B cell (primary cell): ENCODE measurements around the gene CEP128. TPM values are rescaled to one million over a fixed set of nuclear protein-coding genes. Genes with fewer than 3 reads are reported as not detected.

Source experiments
- ATAC-seq: fragments of 200-7000 bp; cut with Tn5 transposase; one replicate; pipeline ENCODE4 v1.10.0; 2021; ENCODE audit warnings: low read depth, mild to moderate bottlenecking, moderate number of reproducible peaks, moderate library complexity
- CTCF ChIA-PET: fragments of 350-600 bp; sonication (Branson Sonifier 250); formaldehyde crosslinking; loops from one replicate; lab custom pipeline; 2021; ENCODE audit warnings: antibody characterized with exemption, inconsistent platforms; lab: Charles Lee
- POLR2A ChIA-PET: fragments of 350-600 bp; sonication (Branson Sonifier 250); formaldehyde crosslinking; loops from one replicate; lab custom pipeline; 2021; ENCODE audit warnings: antibody characterized with exemption; lab: Charles Lee
- DNase-seq: peaks from one replicate; pipeline ENCODE4 v3.0.0; 2013
- H2AFZ ChIP-seq: 2 replicates; pipeline ENCODE4 v1.6.1; 2012; ENCODE audit warnings: mild to moderate bottlenecking, low read depth, low read length; ENCODE audit not compliant: insufficient read depth, poor library complexity, severe bottlenecking
- H3K27ac ChIP-seq, 2 donors: 1 replicate in 1 of 2; 2 replicates in 1 of 2; pipeline ENCODE4 v1.5.1; 2012 to 2013; ENCODE audit warnings: low read length in 2 of 2, mild to moderate bottlenecking in 2 of 2, moderate library complexity in 1 of 2
- H3K27me3 ChIP-seq, 4 experiments: fragments of 200-600 bp in 1 of 4; sonication (generic) in 1 of 4; replicated peaks in 1 of 4; 1 replicate in 2 of 4; 2 replicates in 2 of 4; pipeline versions ENCODE4 v1.6.1 to v1.7.0; 2013 to 2016; ENCODE audit warnings: low read length in 3 of 4, mild to moderate bottlenecking in 2 of 4, mixed read lengths in 1 of 4, moderate library complexity in 1 of 4; ENCODE audit not compliant: insufficient read depth in 4 of 4, control insufficient read depth in 3 of 4; ENCODE audit errors: control extremely low read depth in 1 of 4
- H3K36me3 ChIP-seq, 2 experiments: replicated peaks in 1 of 2; 1 replicate in 1 of 2; 2 replicates in 1 of 2; pipeline versions ENCODE4 v1.6.1 to v1.7.1; 2013; ENCODE audit warnings: low read length in 1 of 2; ENCODE audit not compliant: insufficient read depth in 2 of 2, control insufficient read depth in 1 of 2; ENCODE audit errors: control extremely low read depth in 1 of 2, extremely low read depth in 1 of 2
- H3K4me1 ChIP-seq, 2 donors: fragments of 200-600 bp in 1 of 2; sonication (generic) in 1 of 2; 1 replicate in 1 of 2; 2 replicates in 1 of 2; pipeline versions ENCODE4 v1.5.1 to v1.6.1; 2013 to 2017; ENCODE audit warnings: low read length in 2 of 2; ENCODE audit not compliant: control insufficient read depth in 2 of 2, insufficient read depth in 2 of 2
- H3K4me2 ChIP-seq: replicated peaks from 2 replicates; pipeline ENCODE3; 2012; ENCODE audit warnings: mild to moderate bottlenecking, low read depth, low read length; ENCODE audit not compliant: poor library complexity, severe bottlenecking
- H3K4me3 ChIP-seq, 5 experiments: fragments of 200-600 bp in 1 of 5; sonication (generic) in 1 of 5; 1 replicate in 3 of 5; 2 replicates in 2 of 5; pipeline versions ENCODE4 v1.5.1 to v1.7.0; 2011 to 2016; ENCODE audit warnings: low read length in 4 of 5, mild to moderate bottlenecking in 4 of 5, low read depth in 2 of 5, control low read depth in 1 of 5, moderate library complexity in 1 of 5; ENCODE audit not compliant: insufficient read depth in 1 of 5; ENCODE audit errors: control extremely low read depth in 1 of 5, extremely low read depth in 1 of 5
- H3K79me2 ChIP-seq: fragments of 200-600 bp; sonication (generic); one replicate; pipeline ENCODE4 v1.6.0; 2016; ENCODE audit warnings: low read length; ENCODE audit not compliant: control insufficient read depth, insufficient read depth
- H3K9ac ChIP-seq: fragments of 200-600 bp; sonication (generic); 2 replicates; pipeline ENCODE4 v1.6.1; 2017; ENCODE audit warnings: mild to moderate bottlenecking, low read length, moderate library complexity
- H3K9me3 ChIP-seq, 3 donors: one replicate each; pipeline versions ENCODE4 v1.6.1 to v1.7.1; 2013; ENCODE audit warnings: low read length in 2 of 3; ENCODE audit not compliant: control insufficient read depth in 2 of 3, insufficient read depth in 1 of 3; ENCODE audit errors: control extremely low read depth in 1 of 3
- H4K20me1 ChIP-seq: 2 replicates; pipeline ENCODE4 v1.6.0; 2012; ENCODE audit warnings: mild to moderate bottlenecking, low read length; ENCODE audit not compliant: insufficient read depth, control insufficient read depth, poor library complexity, severe bottlenecking
- H3K27ac Mint-ChIP-seq: one replicate; pipeline ENCODE4 v1.8.0; 2021; ENCODE audit warnings: mixed read lengths
- H3K27me3 Mint-ChIP-seq: one replicate; pipeline ENCODE4 v1.8.0; 2021; ENCODE audit warnings: mixed read lengths
- H3K4me1 Mint-ChIP-seq: one replicate; pipeline ENCODE4 v1.8.0; 2021; ENCODE audit warnings: mixed read lengths
- H3K4me3 Mint-ChIP-seq: one replicate; pipeline ENCODE4 v1.8.0; 2021; ENCODE audit warnings: mixed read lengths
- H3K9me3 Mint-ChIP-seq: one replicate; pipeline ENCODE4 v1.8.0; 2022; ENCODE audit warnings: mixed read lengths; ENCODE audit not compliant: insufficient read depth
- CTCF ChIP-seq: fragments of 200-600 bp; IDR thresholded peaks from one replicate; pipeline ENCODE4 v1.8.0; 2022; ENCODE audit warnings: antibody characterized with exemption, mild to moderate bottlenecking
- EZH2 ChIP-seq: IDR thresholded peaks from 2 replicates; pipeline ENCODE4 v1.6.1; 2012; ENCODE audit warnings: borderline replicate concordance, low read depth, mild to moderate bottlenecking, moderate library complexity, low read length; ENCODE audit not compliant: insufficient read depth, poor library complexity, severe bottlenecking
- WGBS: methylation state at CpG from one replicate; pipeline ENCODE4 v1.1.5; 2013; ENCODE audit warnings: missing lambda C conversion rate; ENCODE audit not compliant: insufficient coverage; 5-methylcytosine and 5-hydroxymethylcytosine counted together
- intact Hi-C: fragments of 100-400 bp; cut with micrococcal nuclease; formaldehyde crosslinking; loops from one replicate; pipeline ENCODE4 v1.10.0; 2022
- polyA plus RNA-seq: library from polyadenylated mRNA; depleted of rRNA; stranded (reverse); fragments of >200 nt; gene quantifications from 2 replicates; pipeline ENCODE4 v1.2.3, GENCODE V29; 2012
- total RNA-seq, 2 donors: library from RNA; stranded (reverse); fragments of 120-200 nt in 1 of 2; gene quantifications; 1 replicate in 1 of 2; 2 replicates in 1 of 2; pipeline versions ENCODE4 v1.2.3 to v1.2.4, GENCODE V29; 2013 to 2022

Gene CEP128
- total and polyA plus RNA-seq, 2 donors (not counting 1 experiment from before 2014, with no cell fraction given) = 1.1 to 31.6 TPM

DNA sequence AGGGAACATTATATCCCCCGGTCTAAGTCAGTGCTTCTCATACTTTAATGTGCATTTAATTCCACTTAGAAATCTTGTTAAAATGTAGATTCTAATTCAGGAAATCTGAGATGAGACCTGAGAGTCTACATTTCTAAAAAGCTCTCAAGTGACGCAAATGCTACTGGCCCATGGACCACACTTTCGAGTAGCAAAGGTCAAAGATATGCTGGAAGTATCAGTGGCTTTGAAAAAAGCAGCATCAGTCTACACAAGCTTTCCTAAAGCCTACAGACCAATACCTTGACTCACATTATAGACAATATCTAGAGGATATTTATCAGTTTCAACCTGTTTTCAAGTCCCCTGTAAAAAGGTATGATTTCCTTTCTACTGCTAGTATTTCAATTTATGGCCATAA lies 248.6 kb downstream of the CEP128 start:
- no peaks in the 10 kb centered on the region for H3K9me3 Mint-ChIP-seq
- no peak overlapping the region for H3K4me3 Mint-ChIP-seq

GRCh38 chr14:80681651-80682050 lies 259.9 kb downstream of the CEP128 start:
- Histone ChIP-seq H3K9me3 (peaks cover 1 to 28% (median 15%) of the 10 kb centered on the region in 3 donors), H2AFZ (no peak overlapping the region), H3K4me1 (no peaks in the 10 kb centered on the region), H3K27me3 (no peaks in the 10 kb centered on the region), H4K20me1 (no peaks in the 10 kb centered on the region), H3K4me2 (no peak overlapping the region), H3K9ac (no peak overlapping the region), H3K4me3 (no peak overlapping the region), H3K27ac (no peak overlapping the region), H3K79me2 (no peaks in the 10 kb centered on the region), H3K36me3 (no peaks in the 10 kb centered on the region)
- Mint-ChIP-seq H3K9me3 (peaks cover 15% of the 10 kb centered on the region), H3K4me1 (no peaks in the 10 kb centered on the region), H3K4me3 (no peak overlapping the region), H3K27ac (no peak overlapping the region), H3K27me3 (no peaks in the 10 kb centered on the region)
- intact Hi-C loops = no loop called here
- CTCF ChIA-PET = no interaction called here
- WGBS = no CpG with 5 or more reads among the region's 3 CpGs
- TF ChIP-seq EZH2 (no peak), CTCF (no peak)
- DNase-seq = no peak
- ATAC-seq = no peak
- POLR2A ChIA-PET = no interaction called here

More for the DNA sequence above, 248.6 kb downstream of the CEP128 start:
- no peaks in the 10 kb centered on the region for H3K4me1 ChIP-seq
- no peaks in the 10 kb centered on the region for H3K79me2 ChIP-seq
- H3K4me1 Mint-ChIP-seq = no peaks in the 10 kb centered on the region
- H3K27ac ChIP-seq = no peak overlapping the region
- TF ChIP-seq EZH2 (no peak), CTCF (no peak)
- CTCF ChIA-PET = no interaction called here
- H3K4me3 ChIP-seq = no peak overlapping the region
- no peak overlapping the region for H3K4me2 ChIP-seq
- intact Hi-C loops = no loop called here
- H3K9ac ChIP-seq = no peak overlapping the region
- POLR2A ChIA-PET = no interaction called here
- DNase-seq (no peak), ATAC-seq (no peak)
- 100% methylated on average over 1 of the region's 3 CpGs for WGBS
- no peaks in the 10 kb centered on the region for H3K27me3 ChIP-seq
- H4K20me1 ChIP-seq = no peaks in the 10 kb centered on the region
- H3K36me3 ChIP-seq = no peaks in the 10 kb centered on the region
- no peak overlapping the region for H3K27ac Mint-ChIP-seq
- H3K9me3 ChIP-seq = no peaks in the 10 kb centered on the region
- H3K27me3 Mint-ChIP-seq = no peaks in the 10 kb centered on the region
- H2AFZ ChIP-seq = no peak overlapping the region
